SU-DHL-6 (cell line): Measurements from ENCODE around the gene ACTL6B.

Source experiments
- H2AFZ ChIP-seq: fragments of 200-600 bp; sonication (generic); 2 replicates; pipeline ENCODE4 v1.6.1; 2014; ENCODE audit warnings: low read depth, mild to moderate bottlenecking, moderate library complexity, mixed read lengths, antibody characterized with exemption, low read length; ENCODE audit not compliant: severe bottlenecking
- H3F3A ChIP-seq: fragments of 200-600 bp; shearing (Covaris generic); 2 replicates; pipeline ENCODE4 v1.6.0; 2016; ENCODE audit warnings: antibody characterized with exemption, mild to moderate bottlenecking; ENCODE audit not compliant: insufficient read depth
- H3K27ac ChIP-seq: fragments of 200-600 bp; sonication (generic); 2 replicates; pipeline ENCODE4 v1.5.1; 2016; ENCODE audit warnings: low read depth, mild to moderate bottlenecking, low read length, moderate library complexity, mixed read lengths
- H3K27me3 ChIP-seq: fragments of 200-600 bp; sonication (generic), shearing (Covaris generic); 2 replicates; pipeline ENCODE4 v1.6.0; 2014; ENCODE audit warnings: mild to moderate bottlenecking, low read length
- H3K36me3 ChIP-seq: fragments of 200-600 bp; sonication (generic); 2 replicates; pipeline ENCODE4 v1.6.1; 2014; ENCODE audit warnings: mild to moderate bottlenecking, low read length, mixed read lengths
- H3K4me2 ChIP-seq: fragments of 300-600, 200-600 bp; shearing (Covaris generic), sonication (generic); 2 replicates; pipeline ENCODE4 v1.6.0; 2014; ENCODE audit warnings: low read length, low read depth, mild to moderate bottlenecking; ENCODE audit not compliant: poor library complexity, severe bottlenecking
- H3K4me3 ChIP-seq: fragments of 200-600 bp; sonication (generic); 2 replicates; pipeline ENCODE4 v1.5.1; 2014; ENCODE audit warnings: antibody characterized with exemption, low read length, mild to moderate bottlenecking, mixed read lengths; ENCODE audit not compliant: insufficient read depth, poor library complexity, severe bottlenecking
- H3K79me2 ChIP-seq: fragments of 200-600 bp; sonication (generic); 2 replicates; pipeline ENCODE4 v1.6.1; 2014; ENCODE audit warnings: mild to moderate bottlenecking, low read length, moderate library complexity; ENCODE audit not compliant: insufficient read depth
- H3K9ac ChIP-seq: fragments of 200-600 bp; sonication (generic); 2 replicates; pipeline ENCODE4 v1.7.0; 2014; ENCODE audit warnings: mild to moderate bottlenecking, low read length
- H3K9me2 ChIP-seq: fragments of 200-600 bp; sonication (generic); replicated peaks from 2 replicates; pipeline ENCODE4 v1.6.1; 2014; ENCODE audit warnings: low read length; ENCODE audit not compliant: insufficient read depth
- H3K9me3 ChIP-seq: fragments of 200-600 bp; sonication (generic); 2 replicates; pipeline ENCODE4 v1.6.1; 2014; ENCODE audit warnings: low read length, mixed read lengths; ENCODE audit not compliant: insufficient read depth
- H4K20me1 ChIP-seq: fragments of 200-600 bp; sonication (generic); 2 replicates; pipeline ENCODE4 v1.6.1; 2014; ENCODE audit warnings: low read depth, mild to moderate bottlenecking, antibody characterized with exemption, low read length, moderate library complexity, mixed read lengths
- EZH2phosphoT487 ChIP-seq: fragments of 200-600 bp; sonication (generic), shearing (Covaris generic); conservative IDR thresholded peaks from 2 replicates; pipeline ENCODE4 v1.6.1; 2018; ENCODE audit warnings: mild to moderate bottlenecking, antibody characterized with exemption, low read length, moderate library complexity, mixed read lengths
- TF ChIP-seq, protein P1 (sequence below): fragments of 200-600 bp; sonication (generic); IDR thresholded peaks from one replicate; pipeline ENCODE4 v1.5.1; 2017; ENCODE audit warnings: antibody characterized with exemption, mild to moderate bottlenecking, low read length, moderate library complexity; ENCODE audit not compliant: insufficient read depth, poor library complexity, severe bottlenecking

The ACTL6B gene

DNA sequence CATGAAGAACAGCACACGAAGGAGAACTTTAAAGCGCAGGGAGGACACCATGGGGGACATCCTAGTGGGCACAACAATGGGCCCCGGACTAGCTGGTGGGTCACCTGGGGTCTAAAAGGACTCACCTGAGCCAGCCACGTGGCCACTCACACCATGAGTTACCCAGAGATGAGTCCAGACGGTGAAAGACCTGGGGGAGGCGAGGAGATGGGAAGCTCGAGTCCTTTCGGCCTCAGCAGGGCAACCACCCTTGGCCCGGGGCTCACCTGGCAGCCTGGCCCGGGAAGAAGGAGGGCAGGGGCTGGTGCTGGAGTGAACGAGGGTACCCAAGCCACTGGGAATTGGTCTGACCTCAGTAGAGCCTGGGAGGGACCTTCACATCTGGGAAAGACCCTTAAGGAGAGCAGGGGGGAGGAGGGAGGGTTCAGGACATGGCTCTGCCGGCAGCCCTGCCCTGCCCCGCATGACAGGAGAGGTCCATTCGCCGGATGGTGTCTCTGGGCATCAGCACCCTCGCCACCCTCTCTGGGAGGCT is 32.1 kb upstream of the ACTL6B start:
- Histone ChIP-seq H3K4me3 (no peak overlapping the region), H3K9me2 (no peaks in the 10 kb centered on the region), H3F3A (peaks cover 9% of the 10 kb centered on the region; the same call in 1 of the 2 replicates), H2AFZ (no peak overlapping the region), H3K36me3 (no peaks in the 10 kb centered on the region), H3K79me2 (peaks cover 40% of the 10 kb centered on the region), H4K20me1 (peaks cover 9% of the 10 kb centered on the region; the same call in 1 of the 2 replicates), H3K9me3 (no peaks in the 10 kb centered on the region), H3K27ac (no peak overlapping the region), H3K4me2 (no peak overlapping the region), H3K27me3 (no peaks in the 10 kb centered on the region), H3K9ac (no peak overlapping the region)
- no peak for TF ChIP-seq EZH2phosphoT487
- TF ChIP-seq, protein P1, sequence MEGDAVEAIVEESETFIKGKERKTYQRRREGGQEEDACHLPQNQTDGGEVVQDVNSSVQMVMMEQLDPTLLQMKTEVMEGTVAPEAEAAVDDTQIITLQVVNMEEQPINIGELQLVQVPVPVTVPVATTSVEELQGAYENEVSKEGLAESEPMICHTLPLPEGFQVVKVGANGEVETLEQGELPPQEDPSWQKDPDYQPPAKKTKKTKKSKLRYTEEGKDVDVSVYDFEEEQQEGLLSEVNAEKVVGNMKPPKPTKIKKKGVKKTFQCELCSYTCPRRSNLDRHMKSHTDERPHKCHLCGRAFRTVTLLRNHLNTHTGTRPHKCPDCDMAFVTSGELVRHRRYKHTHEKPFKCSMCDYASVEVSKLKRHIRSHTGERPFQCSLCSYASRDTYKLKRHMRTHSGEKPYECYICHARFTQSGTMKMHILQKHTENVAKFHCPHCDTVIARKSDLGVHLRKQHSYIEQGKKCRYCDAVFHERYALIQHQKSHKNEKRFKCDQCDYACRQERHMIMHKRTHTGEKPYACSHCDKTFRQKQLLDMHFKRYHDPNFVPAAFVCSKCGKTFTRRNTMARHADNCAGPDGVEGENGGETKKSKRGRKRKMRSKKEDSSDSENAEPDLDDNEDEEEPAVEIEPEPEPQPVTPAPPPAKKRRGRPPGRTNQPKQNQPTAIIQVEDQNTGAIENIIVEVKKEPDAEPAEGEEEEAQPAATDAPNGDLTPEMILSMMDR: no peak

DNA sequence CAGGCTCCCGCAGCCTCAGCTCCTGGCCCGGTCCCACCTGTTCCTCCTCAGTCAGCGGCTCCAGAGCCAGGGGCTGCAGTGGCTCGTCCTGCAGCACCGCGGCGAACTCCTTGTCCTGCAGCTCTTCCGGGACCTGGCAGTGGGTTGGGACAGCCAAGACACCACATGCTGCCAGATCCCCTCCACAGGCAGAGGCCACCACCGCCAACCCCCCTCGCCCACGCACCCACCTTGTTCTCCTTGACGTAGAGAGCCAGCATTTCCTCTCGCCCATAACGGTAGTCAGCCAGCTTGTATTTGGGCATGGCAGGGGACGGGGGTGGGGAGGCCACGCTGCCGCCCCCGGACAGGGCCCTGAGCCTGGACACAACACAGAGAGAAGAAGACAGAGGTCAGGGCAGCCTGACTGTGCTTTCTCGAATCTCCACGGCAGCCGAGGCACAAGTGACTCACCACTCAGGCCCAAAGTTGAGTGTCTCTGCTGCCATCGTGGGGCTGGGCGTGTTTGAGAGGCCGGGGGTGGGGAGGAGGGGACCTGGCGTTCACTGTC is 31.6 kb upstream of the ACTL6B start:
- Histone ChIP-seq H3K9ac (no peak overlapping the region), H3K36me3 (no peaks in the 10 kb centered on the region), H3K79me2 (peaks cover 34% of the 10 kb centered on the region)

DNA sequence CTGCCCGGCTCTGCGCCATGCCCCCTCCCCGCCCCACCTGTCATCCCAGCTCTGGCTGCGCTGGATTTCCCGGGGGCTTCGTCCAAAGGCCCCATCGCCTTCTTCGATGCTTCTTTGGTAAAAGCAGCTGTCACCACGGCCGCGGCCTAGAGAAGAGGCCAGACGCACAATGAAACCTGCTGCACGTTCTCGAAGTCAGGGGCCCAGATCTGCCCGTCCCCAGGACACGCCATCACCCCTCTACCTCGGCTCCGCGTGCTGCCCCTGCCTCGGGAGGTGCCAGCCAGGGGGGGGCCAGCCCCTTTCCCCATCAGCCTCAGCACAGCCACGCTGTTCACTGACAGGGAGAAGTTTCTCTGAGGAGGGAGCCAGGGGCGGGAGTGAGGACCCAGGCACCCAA is 31.0 kb upstream of the ACTL6B start:
- peaks cover 29% of the 10 kb centered on the region for H3K79me2 ChIP-seq
- no peaks in the 10 kb centered on the region for H3K9me2 ChIP-seq
- no peak overlapping the region for H3K4me3 ChIP-seq
- no peak overlapping the region for H3K4me2 ChIP-seq
- no peaks in the 10 kb centered on the region for H3K9me3 ChIP-seq
- no peak for TF ChIP-seq EZH2phosphoT487
- TF ChIP-seq, protein P1: no peak
- no peak overlapping the region for H3K27ac ChIP-seq
- H3K36me3 ChIP-seq: no peaks in the 10 kb centered on the region
- no peak overlapping the region for H2AFZ ChIP-seq
- peaks cover 9% of the 10 kb centered on the region; the same call in 1 of the 2 replicates for H4K20me1 ChIP-seq
- H3K9ac ChIP-seq: no peak overlapping the region
- H3K27me3 ChIP-seq: no peaks in the 10 kb centered on the region
- H3F3A ChIP-seq: 0 out of 2 replicates have a peak, but pooled peaks cover 2% of the 10 kb centered on the region

More for the DNA sequence above, 31.6 kb upstream of the ACTL6B start:
- Histone ChIP-seq H3K9me2 (no peaks in the 10 kb centered on the region), H3K4me2 (no peak overlapping the region), H2AFZ (no peak overlapping the region), H3K4me3 (no peak overlapping the region), H4K20me1 (peaks cover 9% of the 10 kb centered on the region; the same call in 1 of the 2 replicates), H3K27ac (no peak overlapping the region), H3K9me3 (no peaks in the 10 kb centered on the region), H3F3A (peaks cover 8% of the 10 kb centered on the region; the same call in 1 of the 2 replicates), H3K27me3 (no peaks in the 10 kb centered on the region)
- TF ChIP-seq, protein P1: no peak
- TF ChIP-seq EZH2phosphoT487: no peak
